SK-N-MC (cell line): ENCODE measurements around the gene AMACR.

Experiments
- EZH2 ChIP-seq: fragments of 200-600 bp; sonication (generic); IDR thresholded peaks from one replicate; pipeline ENCODE4 v1.6.1; 2017; ENCODE audit warnings: antibody characterized with exemption
- POLR2AphosphoS5 ChIP-seq: IDR thresholded peaks from 2 replicates; pipeline ENCODE4 v1.6.1; 2012; ENCODE audit warnings: mild to moderate bottlenecking, low read depth, low read length, borderline replicate concordance

GRCh38 chr5:33978306-33978705 is 29.5 kb downstream of the AMACR start:
- no peak for TF ChIP-seq POLR2AphosphoS5
- TF ChIP-seq EZH2: no peak
